Stimulated activated CD4-positive, alpha-beta T cell treated with anti-CD3 and anti-CD28 coated beads, Interleukin-12 subunit alpha, Interleukin-12 subunit beta, amount 100 ng/mL, for 4 hours (primary cell): ENCODE results near the gene DYNC1I1.

Experiments used
- DNase-seq: peaks from one replicate; pipeline ENCODE4 v3.0.0-alpha.2; 2020

DYNC1I1 gene

GRCh38 chr7:95794917-95795515 is 22.7 kb downstream of the DYNC1I1 start:
- no peak for DNase-seq

GRCh38 chr7:95796617-95797016 is 24.3 kb downstream of the DYNC1I1 start:
- no peak for DNase-seq

- no peak for DNase-seq
These were observed 26.1 kb downstream of the DYNC1I1 start for GRCh38 chr7:95798401-95798930.

GRCh38 chr7:95800787-95801186 is 28.4 kb downstream of the DYNC1I1 start:
- no peak for DNase-seq

GRCh38 chr7:95802270-95802669 is 29.9 kb downstream of the DYNC1I1 start:
- no peak for DNase-seq

- DNase-seq: no peak
These were observed 31.7 kb downstream of the DYNC1I1 start for GRCh38 chr7:95804052-95804451.

- no peak for DNase-seq
These were observed 33.6 kb downstream of the DYNC1I1 start for GRCh38 chr7:95805909-95806308.

- DNase-seq: no peak
These were observed 36.0 kb downstream of the DYNC1I1 start for GRCh38 chr7:95808396-95808795.

- DNase-seq: no peak
These were observed 39.6 kb downstream of the DYNC1I1 start for GRCh38 chr7:95811846-95812445.

- no peak for DNase-seq
These were observed 42.4 kb downstream of the DYNC1I1 start for GRCh38 chr7:95814721-95815120.

GRCh38 chr7:95817866-95818640 is 45.7 kb downstream of the DYNC1I1 start:
- DNase-seq: no peak

GRCh38 chr7:95820778-95821177 is 48.4 kb downstream of the DYNC1I1 start:
- DNase-seq: no peak

GRCh38 chr7:95822717-95823116 is 50.4 kb downstream of the DYNC1I1 start:
- DNase-seq: no peak

- no peak for DNase-seq
These were observed 52.3 kb downstream of the DYNC1I1 start for GRCh38 chr7:95824616-95825015.

GRCh38 chr7:95828824-95829790 is 56.8 kb downstream of the DYNC1I1 start:
- DNase-seq: no peak

GRCh38 chr7:95840953-95841950 is 68.9 kb downstream of the DYNC1I1 start:
- DNase-seq: no peak

- DNase-seq: no peak
These were observed 70.9 kb downstream of the DYNC1I1 start for GRCh38 chr7:95843286-95843685.

- DNase-seq: no peak
These were observed 72.7 kb downstream of the DYNC1I1 start for GRCh38 chr7:95845007-95845406.

- no peak for DNase-seq
These were observed 74.7 kb downstream of the DYNC1I1 start for GRCh38 chr7:95847061-95847460.

- DNase-seq: no peak
These were observed 87.1 kb downstream of the DYNC1I1 start for GRCh38 chr7:95859429-95859828.

- DNase-seq: no peak
These were observed 88.7 kb downstream of the DYNC1I1 start for GRCh38 chr7:95861041-95861440.
